CD14-positive monocyte (primary cell): ENCODE results near the gene KNDC1. TPM values are rescaled to one million over a fixed set of nuclear protein-coding genes. Genes with fewer than 3 reads are reported as not detected.

ENCODE experiments used
- DNase-seq, 3 donors: peaks; one replicate each; pipeline ENCODE4 v3.0.0-alpha.2; 2011 to 2022
- H2AFZ ChIP-seq: 2 replicates; pipeline ENCODE4 v1.6.0; 2012; ENCODE audit warnings: mild to moderate bottlenecking, low read depth, low read length, inconsistent platforms; ENCODE audit not compliant: insufficient read depth, poor library complexity, severe bottlenecking
- H3K27ac ChIP-seq, 2 donors: 1 replicate in 1 of 2; 2 replicates in 1 of 2; pipeline ENCODE4 v1.5.1; 2012 to 2013; ENCODE audit warnings: low read length in 2 of 2, control low read depth in 1 of 2, inconsistent platforms in 1 of 2, low read depth in 1 of 2, mild to moderate bottlenecking in 1 of 2
- H3K27me3 ChIP-seq, 2 donors: one replicate each; pipeline versions ENCODE4 v1.6.0 to v1.6.1; 2011 to 2013; ENCODE audit warnings: low read length in 2 of 2; ENCODE audit not compliant: control insufficient read depth in 2 of 2, insufficient read depth in 2 of 2
- H3K36me3 ChIP-seq, 2 donors: replicated peaks in 1 of 2; 1 replicate in 1 of 2; 2 replicates in 1 of 2; pipeline versions ENCODE4 v1.5.1 to v1.6.1; 2012 to 2013; ENCODE audit warnings: low read length in 2 of 2, control low read depth in 1 of 2, inconsistent platforms in 1 of 2, mild to moderate bottlenecking in 1 of 2; ENCODE audit not compliant: insufficient read depth in 2 of 2, control insufficient read depth in 1 of 2
- H3K4me1 ChIP-seq, 2 donors: 1 replicate in 1 of 2; 2 replicates in 1 of 2; pipeline versions ENCODE4 v1.5.1 to v1.6.1; 2012 to 2013; ENCODE audit warnings: low read length in 2 of 2, control low read depth in 1 of 2, inconsistent platforms in 1 of 2, mild to moderate bottlenecking in 1 of 2, moderate library complexity in 1 of 2; ENCODE audit not compliant: insufficient read depth in 2 of 2, control insufficient read depth in 1 of 2
- H3K4me2 ChIP-seq: replicated peaks from 2 replicates; pipeline ENCODE3; 2012; ENCODE audit warnings: low read length, moderate library complexity, mild to moderate bottlenecking; ENCODE audit not compliant: poor library complexity, severe bottlenecking; ENCODE audit errors: extremely low read depth
- H3K4me3 ChIP-seq, 3 experiments: fragments of 200-600 bp in 1 of 3; sonication (generic) in 1 of 3; replicated peaks in 1 of 3; 1 replicate in 2 of 3; 2 replicates in 1 of 3; pipeline ENCODE4 v1.5.1; 2011 to 2013; ENCODE audit warnings: low read length in 3 of 3, mild to moderate bottlenecking in 3 of 3, control low read depth in 2 of 3, low read depth in 2 of 3, inconsistent platforms in 1 of 3, moderate library complexity in 1 of 3
- H3K79me2 ChIP-seq: 2 replicates; pipeline ENCODE4 v1.6.0; 2012; ENCODE audit warnings: mild to moderate bottlenecking, control low read depth, inconsistent platforms, low read length, moderate library complexity; ENCODE audit not compliant: insufficient read depth
- H3K9ac ChIP-seq: 2 replicates; pipeline ENCODE4 v1.6.0; 2017; ENCODE audit warnings: low read length, mild to moderate bottlenecking; ENCODE audit not compliant: insufficient read depth, poor library complexity, severe bottlenecking
- H3K9me3 ChIP-seq, 2 donors: replicated peaks in 1 of 2; 1 replicate in 1 of 2; 2 replicates in 1 of 2; pipeline versions ENCODE4 v1.5.1 to v1.6.1; 2012 to 2013; ENCODE audit warnings: low read length in 2 of 2, control low read depth in 1 of 2; ENCODE audit not compliant: control insufficient read depth in 1 of 2, insufficient read depth in 1 of 2
- H4K20me1 ChIP-seq: 2 replicates; pipeline ENCODE4 v1.6.0; 2012; ENCODE audit warnings: mild to moderate bottlenecking, low read length, control low read depth, moderate library complexity; ENCODE audit not compliant: insufficient read depth
- H3K27ac Mint-ChIP-seq, 7 donors: one replicate each; pipeline ENCODE4 v1.8.0; 2020; ENCODE audit warnings: mild to moderate bottlenecking in 7 of 7, mixed read lengths in 7 of 7, moderate library complexity in 6 of 7, inconsistent platforms in 2 of 7
- H3K27me3 Mint-ChIP-seq, 3 donors: one replicate each; pipeline ENCODE4 v1.8.0; 2021 to 2022; ENCODE audit warnings: low read depth in 3 of 3, mild to moderate bottlenecking in 3 of 3, mixed read lengths in 3 of 3, moderate library complexity in 3 of 3, inconsistent platforms in 1 of 3
- H3K36me3 Mint-ChIP-seq, 2 donors: one replicate each; pipeline ENCODE4 v1.8.0; 2020; ENCODE audit warnings: mixed read lengths in 2 of 2, inconsistent platforms in 1 of 2, mild to moderate bottlenecking in 1 of 2
- H3K4me1 Mint-ChIP-seq: one replicate; pipeline ENCODE4 v1.8.0; 2020; ENCODE audit warnings: mild to moderate bottlenecking, mixed read lengths
- H3K4me3 Mint-ChIP-seq, 2 donors: one replicate each; pipeline ENCODE4 v1.8.0; 2020; ENCODE audit warnings: mild to moderate bottlenecking in 2 of 2, mixed read lengths in 2 of 2, moderate library complexity in 1 of 2
- H3K9me3 Mint-ChIP-seq, 7 donors: one replicate each; pipeline ENCODE4 v1.8.0; 2020 to 2022; ENCODE audit warnings: mixed read lengths in 7 of 7, mild to moderate bottlenecking in 6 of 7, moderate library complexity in 6 of 7, inconsistent platforms in 2 of 7
- CTCF ChIP-seq: fragments of 200-600 bp; IDR thresholded peaks from one replicate; pipeline ENCODE4 v1.8.0; 2022; ENCODE audit warnings: antibody characterized with exemption, mild to moderate bottlenecking
- WGBS: methylation state at CpG from one replicate; pipeline ENCODE4 v1.1.5; 2013; ENCODE audit warnings: missing lambda C conversion rate; ENCODE audit not compliant: insufficient coverage; 5-methylcytosine and 5-hydroxymethylcytosine counted together
- intact Hi-C, 2 donors: fragments of 100-400 bp; cut with micrococcal nuclease; formaldehyde crosslinking; loops; one replicate each; pipeline versions ENCODE4 v1.15.0 to v1.15.1; 2023
- polyA plus RNA-seq, 3 donors: library from polyadenylated mRNA; depleted of rRNA in 1 of 3; unstranded in 2 of 3; stranded (reverse) in 1 of 3; fragments of 300-500 nt in 2 of 3; fragments of >200 nt in 1 of 3; fragmentation: Illumina TruSeq in 2 of 3; gene quantifications; 1 replicate in 2 of 3; 2 replicates in 1 of 3; pipeline ENCODE4 v1.2.3, GENCODE V29; 2012 to 2021

The KNDC1 gene
- polyA plus RNA-seq, 3 donors: 0.22 to 0.80 TPM; not detected in 1

- no peaks in the 10 kb centered on the region for H3K36me3 Mint-ChIP-seq
- peaks cover 0 to 17% (median 3%) of the 10 kb centered on the region in 7 donors for H3K9me3 Mint-ChIP-seq
- H3K27ac Mint-ChIP-seq: no peak overlapping the region
- Histone ChIP-seq H3K4me3 (no peak overlapping the region), H3K27ac (no peak overlapping the region), H2AFZ (no peak overlapping the region), H3K36me3 (no peaks in the 10 kb centered on the region), H3K27me3 (peaks cover 0 to 17% of the 10 kb centered on the region in 2 donors), H3K79me2 (no peaks in the 10 kb centered on the region), H3K9me3 (peaks cover 0 to 18% of the 10 kb centered on the region in 2 donors), H4K20me1 (no peaks in the 10 kb centered on the region), H3K4me1 (no peaks in the 10 kb centered on the region), H3K4me2 (no peak overlapping the region), H3K9ac (no peak overlapping the region)
- 96% methylated on average over 18 of the region's 36 CpGs for WGBS
- DNase-seq: no peak
- H3K27me3 Mint-ChIP-seq: peaks cover 11 to 27% (median 11%) of the 10 kb centered on the region in 3 donors
- no peak overlapping the region for H3K4me3 Mint-ChIP-seq
- H3K4me1 Mint-ChIP-seq: peaks cover 3% of the 10 kb centered on the region
- TF ChIP-seq CTCF: no peak
- intact Hi-C loops: no loop called here
These were observed 32.5 kb upstream of the KNDC1 start for GRCh38 chr10:133127291-133128125.

GRCh38 chr10:133128126-133129070 is 31.6 kb upstream of the KNDC1 start:
- peaks cover 0 to 10% of the 10 kb centered on the region in 2 donors for H3K27me3 ChIP-seq
- no peak overlapping the region for H3K9ac ChIP-seq
- Mint-ChIP-seq H3K4me3 (no peak overlapping the region), H3K9me3 (peaks cover 0 to 19% (median 3%) of the 10 kb centered on the region in 7 donors), H3K27ac (no peak overlapping the region), H3K27me3 (peaks cover 7 to 19% (median 11%) of the 10 kb centered on the region in 3 donors), H3K4me1 (no peaks in the 10 kb centered on the region), H3K36me3 (no peaks in the 10 kb centered on the region)
- H3K4me2 ChIP-seq: no peak overlapping the region
- H3K4me1 ChIP-seq: no peaks in the 10 kb centered on the region
- no peak overlapping the region for H3K27ac ChIP-seq
- no peak overlapping the region for H3K4me3 ChIP-seq
- H3K36me3 ChIP-seq: no peaks in the 10 kb centered on the region
- peaks cover 0 to 18% of the 10 kb centered on the region in 2 donors for H3K9me3 ChIP-seq
- intact Hi-C loops: no loop called here
- H3K79me2 ChIP-seq: no peaks in the 10 kb centered on the region
- WGBS: 97% methylated on average over 83 of the region's 83 CpGs
- no peak for DNase-seq
- no peaks in the 10 kb centered on the region for H4K20me1 ChIP-seq
- TF ChIP-seq CTCF: no peak
- H2AFZ ChIP-seq: no peak overlapping the region
